ENCODE measurements around the gene FSHR. TPM values are rescaled to one million over a fixed set of nuclear protein-coding genes. Genes with fewer than 3 reads are reported as not detected.

Gene FSHR
- total RNA-seq, 1 experiment from 2014 or later, result not detected

GRCh38 chr2:48938231-48938630 lies 216.1 kb downstream of the FSHR start:
- CTCF ChIA-PET, result no interaction called here
- Histone ChIP-seq H3K9me3 (ENCODE audit: low read depth, low read length, poor library complexity, severe bottlenecking) (no peaks in the 10 kb centered on the region), H3K27ac (ENCODE audit: low read depth, low read length, poor library complexity, severe bottlenecking) (no peak overlapping the region), H3K36me3 (ENCODE audit: insufficient read depth, low read length, poor library complexity, severe bottlenecking) (no peaks in the 10 kb centered on the region), H3K4me3 (ENCODE audit: low read depth, low read length, poor library complexity, severe bottlenecking) (no peak overlapping the region), H3K27me3 (replicated peaks; ENCODE audit: insufficient read depth, low read depth, low read length, poor library complexity) (no peaks in the 10 kb centered on the region), H3K4me1 (ENCODE audit: insufficient read depth, low read length, poor library complexity, severe bottlenecking) (peaks cover 23% of the 10 kb centered on the region)
- POLR2A ChIA-PET (ENCODE audit: low non-redundant PET), result no interaction called here
- no TSS peak for BruUV-seq (replicated peaks)
- TF ChIP-seq, protein P1, sequence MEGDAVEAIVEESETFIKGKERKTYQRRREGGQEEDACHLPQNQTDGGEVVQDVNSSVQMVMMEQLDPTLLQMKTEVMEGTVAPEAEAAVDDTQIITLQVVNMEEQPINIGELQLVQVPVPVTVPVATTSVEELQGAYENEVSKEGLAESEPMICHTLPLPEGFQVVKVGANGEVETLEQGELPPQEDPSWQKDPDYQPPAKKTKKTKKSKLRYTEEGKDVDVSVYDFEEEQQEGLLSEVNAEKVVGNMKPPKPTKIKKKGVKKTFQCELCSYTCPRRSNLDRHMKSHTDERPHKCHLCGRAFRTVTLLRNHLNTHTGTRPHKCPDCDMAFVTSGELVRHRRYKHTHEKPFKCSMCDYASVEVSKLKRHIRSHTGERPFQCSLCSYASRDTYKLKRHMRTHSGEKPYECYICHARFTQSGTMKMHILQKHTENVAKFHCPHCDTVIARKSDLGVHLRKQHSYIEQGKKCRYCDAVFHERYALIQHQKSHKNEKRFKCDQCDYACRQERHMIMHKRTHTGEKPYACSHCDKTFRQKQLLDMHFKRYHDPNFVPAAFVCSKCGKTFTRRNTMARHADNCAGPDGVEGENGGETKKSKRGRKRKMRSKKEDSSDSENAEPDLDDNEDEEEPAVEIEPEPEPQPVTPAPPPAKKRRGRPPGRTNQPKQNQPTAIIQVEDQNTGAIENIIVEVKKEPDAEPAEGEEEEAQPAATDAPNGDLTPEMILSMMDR (conservative IDR thresholded peaks at IDR 0.05; ENCODE audit: low read depth, low read length), result no peak
- DNase-seq (ENCODE audit: low spot score), result no peak
- intact Hi-C loops (cut with micrococcal nuclease; ENCODE audit: unreplicated experiment), result no loop called here

DNA sequence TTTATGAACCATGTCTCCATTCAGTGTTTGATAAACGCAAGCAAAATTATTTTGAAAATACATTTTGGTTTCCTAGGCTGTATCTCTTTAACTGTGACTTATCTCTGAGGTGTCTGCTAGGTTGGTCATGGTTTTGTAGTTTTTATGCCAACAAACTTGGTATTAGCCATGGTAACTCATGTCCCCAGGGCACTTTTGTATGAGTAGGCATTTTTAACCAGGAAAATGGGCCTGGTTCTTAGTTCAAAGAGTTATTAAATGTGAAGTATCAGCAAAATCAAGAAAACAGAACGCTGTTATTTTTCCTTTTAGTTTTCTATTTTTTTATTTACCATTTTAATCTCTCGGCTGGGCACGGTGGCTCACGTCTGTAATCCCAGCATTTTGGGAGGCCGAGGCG lies 219.5 kb downstream of the FSHR start:
- Histone ChIP-seq H3K4me1 (ENCODE audit: insufficient read depth, low read length, poor library complexity, severe bottlenecking) (no peaks in the 10 kb centered on the region), H3K4me3 (ENCODE audit: low read depth, low read length, poor library complexity, severe bottlenecking) (no peak overlapping the region), H3K36me3 (ENCODE audit: insufficient read depth, low read length, poor library complexity, severe bottlenecking) (no peaks in the 10 kb centered on the region), H3K27ac (ENCODE audit: low read depth, low read length, poor library complexity, severe bottlenecking) (no peak overlapping the region), H3K27me3 (replicated peaks; ENCODE audit: insufficient read depth, low read depth, low read length, poor library complexity) (no peaks in the 10 kb centered on the region), H3K9me3 (ENCODE audit: low read depth, low read length, poor library complexity, severe bottlenecking) (no peaks in the 10 kb centered on the region)
- no TSS peak for BruUV-seq (replicated peaks)
- DNase-seq (ENCODE audit: low spot score), result no peak
- no peak for TF ChIP-seq EZH2 (IDR thresholded peaks at IDR 0.05; ENCODE audit: borderline replicate concordance, low read depth, low read length, poor library complexity, severe bottlenecking)
- TF ChIP-seq, protein P1 (conservative IDR thresholded peaks at IDR 0.05; ENCODE audit: low read depth, low read length), result no peak
- POLR2A ChIA-PET (ENCODE audit: low non-redundant PET), result no interaction called here
- intact Hi-C loops (cut with micrococcal nuclease; ENCODE audit: unreplicated experiment), result no loop called here
- CTCF ChIA-PET, result no interaction called here

DNA sequence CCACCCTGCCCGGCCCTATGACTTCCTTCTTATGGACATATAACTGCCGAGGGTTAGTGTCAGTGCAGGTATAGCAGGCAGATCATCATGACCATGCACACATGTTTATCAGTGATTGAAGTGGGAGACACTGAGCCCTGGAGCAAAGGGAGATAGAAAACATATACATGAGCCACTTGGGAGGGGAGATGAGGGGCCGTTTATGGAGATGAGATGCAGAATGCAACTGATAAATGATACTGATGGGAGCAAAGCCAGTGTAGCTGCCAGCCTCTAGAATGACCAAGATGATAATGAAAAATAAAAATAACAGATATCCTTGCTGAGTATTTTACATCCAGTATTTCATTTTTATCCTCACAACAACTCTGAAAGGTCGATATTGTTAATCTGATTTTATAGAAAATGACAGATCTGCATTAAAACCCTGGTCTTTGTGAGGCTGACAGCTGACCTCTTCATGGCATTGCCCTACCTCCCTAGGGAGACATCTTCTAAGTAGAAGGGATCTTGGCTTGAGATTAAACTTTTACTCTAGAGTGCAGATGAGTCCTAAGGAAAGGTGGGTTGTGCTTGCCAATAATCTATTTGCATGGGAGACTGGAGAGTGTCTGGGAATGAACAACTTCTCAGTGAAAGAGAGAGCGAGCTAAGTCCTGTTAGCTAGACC lies 220.4 kb downstream of the FSHR start:
- H3K27me3 ChIP-seq (replicated peaks; ENCODE audit: insufficient read depth, low read depth, low read length, poor library complexity), result no peaks in the 10 kb centered on the region
- no peak for DNase-seq (ENCODE audit: low spot score)
- CTCF ChIA-PET, result no interaction called here
- BruUV-seq (replicated peaks), result no TSS peak
- no peaks in the 10 kb centered on the region for H3K36me3 ChIP-seq (ENCODE audit: insufficient read depth, low read length, poor library complexity, severe bottlenecking)
- TF ChIP-seq EZH2 (IDR thresholded peaks at IDR 0.05; ENCODE audit: borderline replicate concordance, low read depth, low read length, poor library complexity, severe bottlenecking), result no peak
- TF ChIP-seq, protein P1 (conservative IDR thresholded peaks at IDR 0.05; ENCODE audit: low read depth, low read length), result no peak
- no peaks in the 10 kb centered on the region for H3K9me3 ChIP-seq (ENCODE audit: low read depth, low read length, poor library complexity, severe bottlenecking)
- H3K4me3 ChIP-seq (ENCODE audit: low read depth, low read length, poor library complexity, severe bottlenecking), result no peak overlapping the region
- no peaks in the 10 kb centered on the region for H3K4me1 ChIP-seq (ENCODE audit: insufficient read depth, low read length, poor library complexity, severe bottlenecking)
- POLR2A ChIA-PET (ENCODE audit: low non-redundant PET), result no interaction called here
- H3K27ac ChIP-seq (ENCODE audit: low read depth, low read length, poor library complexity, severe bottlenecking), result no peak overlapping the region
- intact Hi-C loops (cut with micrococcal nuclease; ENCODE audit: unreplicated experiment), result no loop called here

All from A673 (cell line).